ENCODE results near the gene DDX3X.
"Not testable (repeated sequence)": the region's sequence is repeated elsewhere in the genome, so short reads cannot be mapped to it uniquely, and the experiment has no call there.

Gene DDX3X

DNA sequence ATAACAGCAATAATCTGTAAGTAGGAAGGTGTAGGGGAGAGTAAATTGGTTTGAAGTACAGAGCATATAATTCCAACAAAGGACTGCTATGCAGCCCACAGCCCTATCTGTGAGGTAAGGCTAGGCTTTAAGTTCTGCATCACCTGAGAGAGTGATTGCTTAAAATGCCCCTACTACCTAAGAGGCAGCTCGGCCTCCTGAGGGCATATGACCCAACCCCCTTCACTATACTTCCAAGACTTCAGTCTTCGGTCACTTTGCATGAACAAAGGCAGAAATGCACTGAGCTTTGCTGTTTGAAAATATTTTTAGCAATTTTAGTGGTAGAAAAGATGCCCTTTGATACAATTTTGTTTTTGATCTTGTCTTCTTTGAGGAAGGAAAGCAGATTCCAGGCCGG, 4.9 kb upstream of the DDX3X start:
- no peak for DNase-seq

DNA sequence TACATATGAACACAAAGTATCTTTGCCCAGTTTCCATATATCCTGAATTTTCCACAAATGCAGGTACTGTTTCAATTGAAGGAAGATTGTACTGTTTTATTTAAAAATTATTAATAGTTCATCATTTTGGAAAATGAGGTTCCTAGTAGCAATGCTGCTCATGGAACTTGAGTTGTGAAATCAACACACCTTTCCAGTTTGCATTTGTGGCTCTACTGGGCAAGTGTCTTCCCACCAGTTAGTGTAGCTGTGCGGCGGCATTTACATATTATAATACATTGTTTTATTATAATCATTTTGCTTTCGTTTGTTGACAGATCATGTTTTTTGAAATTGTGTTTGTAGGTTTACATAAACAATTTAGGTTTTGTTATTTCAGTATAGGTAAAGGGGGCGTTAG, 2.0 kb upstream of the DDX3X start:
- no peak for DNase-seq

GRCh38 chrX:41332408-41333002, 1.5 kb upstream of the DDX3X start:
- DNase-seq, result peak in 6 of 14 donors; percentile 31 to 79 (median 64)

DNA sequence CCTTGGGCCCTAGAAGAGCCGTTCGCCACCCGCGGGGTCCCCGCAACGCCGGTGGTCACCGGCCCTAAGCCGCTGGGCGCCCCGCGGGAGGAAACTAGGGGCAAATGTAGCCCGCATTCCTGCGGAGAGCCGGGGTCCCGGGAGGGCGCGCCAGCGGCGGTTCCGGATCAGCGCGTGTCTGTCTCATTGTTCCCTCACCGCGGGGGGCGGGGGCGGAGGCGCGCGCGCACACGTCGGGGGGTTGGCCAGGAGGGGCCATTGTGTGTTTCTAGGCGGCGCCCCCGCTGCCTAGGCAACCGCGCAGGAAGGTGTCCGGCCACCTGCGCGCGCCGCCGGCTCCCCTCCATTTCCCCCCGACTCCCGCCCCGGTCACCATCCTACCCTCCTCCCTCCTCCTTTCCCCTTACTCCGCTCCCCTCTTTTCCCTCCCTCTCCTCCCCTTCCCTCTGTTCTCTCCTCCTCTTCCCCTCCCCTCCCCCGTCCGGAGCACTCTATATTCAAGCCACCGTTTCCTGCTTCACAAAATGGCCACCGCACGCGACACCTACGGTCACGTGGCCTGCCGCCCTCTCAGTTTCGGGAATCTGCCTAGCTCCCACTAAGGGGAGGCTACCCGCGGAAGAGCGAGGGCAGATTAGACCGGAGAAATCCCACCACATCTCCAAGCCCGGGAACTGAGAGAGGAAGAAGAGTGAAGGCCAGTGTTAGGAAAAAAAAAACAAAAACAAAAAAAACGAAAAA, 789 bp upstream of the DDX3X start:
- DNase-seq, result peak; percentile 45 to 86 (median 78)

- DNase-seq, result peak; percentile 34 to 92 (median 84)
These were observed 618 bp downstream of the DDX3X start for GRCh38 chrX:41334363-41335197.

DNA sequence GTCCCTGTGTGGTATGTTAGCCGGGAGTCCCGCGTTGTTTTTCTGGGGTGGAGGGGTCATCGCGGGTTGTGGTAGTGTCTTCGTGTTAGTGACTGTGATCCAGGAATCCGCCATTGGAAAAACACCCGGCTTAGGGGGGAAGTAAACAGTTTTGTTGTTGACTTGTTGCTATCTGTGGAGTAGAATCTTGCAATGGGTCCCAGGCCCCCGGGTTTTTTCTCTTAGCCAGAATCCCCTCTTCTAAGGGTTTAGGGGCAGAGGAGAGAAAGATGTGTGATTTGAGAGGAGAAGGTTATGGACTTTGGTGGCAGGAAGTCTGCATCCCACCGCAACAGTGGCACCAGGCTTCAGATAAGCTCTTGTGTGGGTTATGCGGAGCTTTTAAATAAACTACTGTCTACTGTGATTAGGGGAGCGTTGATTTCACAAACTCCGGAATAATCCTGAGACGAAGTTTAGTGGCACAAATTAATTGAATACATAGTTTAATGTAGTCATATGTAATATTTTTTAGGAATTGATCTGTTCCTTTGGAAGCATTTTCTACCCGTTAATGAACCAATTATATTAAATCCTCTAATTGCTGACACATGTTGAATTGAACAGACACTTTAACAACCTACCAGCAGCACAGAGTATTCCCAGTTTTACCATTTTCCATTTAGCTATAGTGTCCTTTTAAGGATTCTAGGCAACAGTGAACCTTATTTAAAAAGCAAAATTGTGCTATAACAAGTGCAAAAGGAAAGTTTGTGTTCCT, 1.4 kb downstream of the DDX3X start:
- peak in 3 of 14 donors; percentile 12 to 76 (median 57) for DNase-seq

DNA sequence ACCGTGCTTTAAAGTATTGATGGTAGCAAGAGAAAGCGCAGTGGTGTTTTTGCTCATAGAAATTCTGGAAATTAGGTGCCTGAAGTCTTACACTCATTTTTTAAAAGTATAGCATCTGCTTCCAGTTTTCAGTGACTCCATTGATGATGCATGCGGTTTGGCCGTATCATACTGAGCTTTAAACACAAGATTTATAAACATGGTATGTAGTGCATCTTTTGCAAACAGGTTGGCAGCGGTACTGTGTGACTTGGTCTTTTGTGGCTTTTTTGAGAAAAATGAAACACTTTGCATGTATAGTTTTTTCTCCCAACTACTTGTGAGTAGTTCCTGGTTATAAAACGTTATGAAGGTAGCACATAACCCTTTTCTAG, 2.0 kb downstream of the DDX3X start:
- no peak for DNase-seq

DNA sequence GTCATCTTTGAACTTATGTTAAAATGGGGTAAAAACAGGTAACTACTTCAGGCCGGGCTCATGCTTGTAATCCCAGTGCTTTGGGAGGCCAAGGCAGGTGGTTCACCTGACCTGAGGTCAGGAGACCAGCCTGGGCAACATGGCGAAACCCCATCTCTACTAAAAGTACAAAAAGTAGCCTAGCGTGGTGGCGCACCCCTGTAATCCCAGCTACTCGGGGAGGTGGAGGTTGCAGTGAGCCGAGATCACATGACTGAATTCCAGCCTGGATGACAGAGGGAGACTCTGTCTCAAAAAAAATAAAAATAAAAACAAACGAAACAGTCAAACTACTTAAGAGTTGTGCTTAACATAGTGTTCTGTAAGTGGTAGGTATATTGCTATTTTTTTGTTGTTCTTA, 2.5 kb downstream of the DDX3X start:
- DNase-seq, result no peak

- no peak for DNase-seq
These were observed 3.2 kb downstream of the DDX3X start for GRCh38 chrX:41337140-41337539.

GRCh38 chrX:41338436-41338835, 4.5 kb downstream of the DDX3X start:
- no peak for DNase-seq

DNA sequence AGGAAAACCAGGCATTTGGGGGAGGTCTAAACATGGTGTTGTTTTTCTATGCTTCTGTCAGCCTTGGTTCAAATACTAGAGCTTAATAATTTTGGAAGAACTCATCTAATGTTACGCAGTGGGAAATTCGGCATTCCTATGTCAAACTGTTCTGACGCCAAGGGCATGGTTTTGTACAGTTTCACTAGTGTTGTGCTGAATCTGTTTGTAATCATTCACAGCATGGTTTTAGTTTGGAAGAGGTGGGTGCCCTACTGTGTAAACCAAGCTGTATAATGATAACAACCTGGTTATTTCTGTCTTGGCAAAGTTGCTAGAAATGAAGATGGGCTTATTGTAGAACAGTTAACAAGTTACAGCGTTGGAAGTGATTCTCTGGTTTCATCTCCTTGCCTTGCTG, 5.2 kb downstream of the DDX3X start:
- no peak for DNase-seq

DNA sequence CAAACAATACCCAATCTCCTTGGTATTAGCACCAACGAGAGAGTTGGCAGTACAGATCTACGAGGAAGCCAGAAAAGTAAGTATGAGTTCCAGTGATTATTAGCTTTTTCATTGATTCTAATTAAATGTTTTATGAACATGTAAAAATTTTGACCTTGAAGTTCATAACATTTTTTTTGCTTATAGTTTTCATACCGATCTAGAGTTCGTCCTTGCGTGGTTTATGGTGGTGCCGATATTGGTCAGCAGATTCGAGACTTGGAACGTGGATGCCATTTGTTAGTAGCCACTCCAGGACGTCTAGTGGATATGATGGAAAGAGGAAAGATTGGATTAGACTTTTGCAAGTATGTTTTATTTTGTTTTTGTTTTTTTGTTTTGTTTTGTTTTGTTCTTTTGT, 10.1 kb downstream of the DDX3X start:
- no peak for DNase-seq

GRCh38 chrX:41347186-41347585, 13.2 kb downstream of the DDX3X start:
- DNase-seq, result no peak

DNA sequence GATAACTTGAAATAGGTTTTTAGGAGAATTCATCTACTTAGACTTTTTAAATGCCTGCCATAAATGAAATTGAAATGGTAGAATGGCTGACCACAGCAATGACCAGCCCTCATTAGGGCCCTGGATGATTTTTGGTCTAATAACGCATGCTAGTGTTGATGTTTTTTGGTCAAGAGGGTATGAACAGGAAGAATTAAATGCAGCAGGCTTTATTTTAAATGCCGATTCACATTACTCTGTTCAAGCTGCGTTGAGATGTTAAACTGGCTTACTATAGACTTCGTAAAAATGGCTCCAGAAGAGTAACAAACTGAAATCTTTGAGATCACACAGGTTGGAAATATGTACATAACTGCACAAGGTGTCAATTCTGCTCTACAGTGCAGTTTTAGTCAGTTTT, 14.6 kb downstream of the DDX3X start:
- DNase-seq, result no peak

- no peak for DNase-seq
These were observed 16.4 kb downstream of the DDX3X start for GRCh38 chrX:41350150-41350975.

GRCh38 chrX:41350976-41351569, 17.1 kb downstream of the DDX3X start:
- no peak for DNase-seq

- no peak for DNase-seq
These were observed 18.0 kb downstream of the DDX3X start for GRCh38 chrX:41351923-41352322.

DNA sequence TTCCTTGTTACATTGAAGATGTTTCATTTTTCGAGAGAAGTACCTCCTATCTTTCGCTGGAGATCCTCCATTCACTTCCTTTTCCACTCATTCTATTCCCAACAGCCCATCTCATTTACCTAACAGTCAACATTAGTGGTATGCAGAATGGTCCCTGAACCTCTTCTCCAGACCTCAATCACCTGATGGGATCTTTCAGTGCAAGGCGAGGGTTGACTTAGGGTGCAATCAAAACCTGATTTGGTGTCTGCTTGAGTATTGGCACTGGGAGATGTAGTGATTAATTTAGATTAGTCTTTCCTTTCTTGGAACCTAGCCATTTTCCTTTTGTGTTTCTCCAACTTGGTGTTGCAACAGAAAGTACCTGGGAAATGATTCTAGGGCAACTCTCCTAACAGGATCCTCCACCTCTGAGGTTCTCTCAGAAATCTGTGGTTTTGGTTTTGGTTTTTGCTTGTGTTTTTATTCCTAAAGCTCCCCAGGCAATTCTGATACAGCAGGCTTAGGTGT, 18.4 kb downstream of the DDX3X start:
- DNase-seq, result no peak

DNA sequence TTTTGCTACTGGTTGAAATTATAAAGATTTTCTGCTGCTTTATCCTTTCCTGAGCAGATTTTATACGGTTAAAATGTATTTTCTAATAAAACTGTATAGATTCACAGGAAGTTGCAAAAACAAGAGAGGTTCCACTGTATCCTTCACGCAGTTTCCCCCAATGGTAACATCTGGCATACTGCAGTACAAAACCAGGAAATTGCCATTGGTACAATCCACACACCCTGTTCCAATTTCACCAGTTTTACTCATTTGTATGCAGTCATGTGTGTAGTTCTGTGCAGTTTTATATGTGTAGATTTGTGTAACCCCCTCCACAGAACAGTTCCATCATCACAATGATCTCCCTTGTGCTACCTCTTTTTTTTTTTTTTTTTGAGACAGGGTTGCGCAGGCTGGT, 20.0 kb downstream of the DDX3X start:
- DNase-seq, result no peak

- DNase-seq, result no peak
These were observed 35.2 kb downstream of the DDX3X start for GRCh38 chrX:41369152-41369551.

- DNase-seq, result not testable (repeated sequence)
These were observed 37.6 kb downstream of the DDX3X start for GRCh38 chrX:41371575-41371974.
